ENCODE results near the gene CSNK1G2. TPM values are rescaled to one million over a fixed set of nuclear protein-coding genes. Genes with fewer than 3 reads are reported as not detected.

CSNK1G2 gene
- total RNA-seq, 1 experiment from 2014 or later: 186 TPM

DNA sequence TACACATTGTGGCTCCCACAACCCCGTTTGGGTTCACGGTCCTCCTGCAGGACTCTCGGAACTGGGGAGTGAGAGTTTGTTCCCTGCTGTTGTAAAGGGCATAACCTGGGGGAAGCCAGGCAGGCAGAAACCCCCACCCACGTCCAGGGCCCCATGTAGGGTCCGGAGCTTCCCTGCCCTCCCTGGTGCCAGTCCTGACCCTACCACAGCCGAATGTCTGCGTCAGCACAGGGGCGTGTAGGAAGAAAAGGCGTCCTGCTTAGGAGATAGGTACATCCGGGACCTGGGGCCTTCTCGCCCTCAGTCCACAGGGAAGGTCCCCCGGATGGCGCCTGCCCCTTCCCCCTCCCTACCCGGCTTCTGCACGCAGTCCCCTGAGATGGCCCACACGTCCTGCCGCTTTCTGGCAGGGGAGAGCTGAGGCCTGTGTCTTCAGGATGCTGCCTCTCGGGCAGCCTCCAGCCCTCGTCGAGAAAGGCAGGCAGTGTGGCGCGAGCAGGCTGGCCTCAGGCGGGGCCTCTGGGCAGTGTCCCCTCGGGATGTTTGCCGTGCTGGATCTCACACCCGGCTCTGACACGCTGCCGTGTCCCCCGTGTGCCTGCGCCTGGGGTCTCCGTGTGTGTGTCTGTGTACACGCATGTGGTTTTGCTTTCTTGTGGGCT lies 19.1 kb downstream of the CSNK1G2 start:
- Histone ChIP-seq H3K4me3 (ENCODE audit: insufficient read depth, low read depth, low read length) (no peak overlapping the region), H3K27me3 (ENCODE audit: control insufficient read depth, insufficient read depth, low read length) (no peaks in the 10 kb centered on the region), H3K36me3 (replicated peaks; ENCODE audit: control insufficient read depth, insufficient read depth, low read length) (peaks cover 1% of the 10 kb centered on the region)
- no peak for DNase-seq

DNA sequence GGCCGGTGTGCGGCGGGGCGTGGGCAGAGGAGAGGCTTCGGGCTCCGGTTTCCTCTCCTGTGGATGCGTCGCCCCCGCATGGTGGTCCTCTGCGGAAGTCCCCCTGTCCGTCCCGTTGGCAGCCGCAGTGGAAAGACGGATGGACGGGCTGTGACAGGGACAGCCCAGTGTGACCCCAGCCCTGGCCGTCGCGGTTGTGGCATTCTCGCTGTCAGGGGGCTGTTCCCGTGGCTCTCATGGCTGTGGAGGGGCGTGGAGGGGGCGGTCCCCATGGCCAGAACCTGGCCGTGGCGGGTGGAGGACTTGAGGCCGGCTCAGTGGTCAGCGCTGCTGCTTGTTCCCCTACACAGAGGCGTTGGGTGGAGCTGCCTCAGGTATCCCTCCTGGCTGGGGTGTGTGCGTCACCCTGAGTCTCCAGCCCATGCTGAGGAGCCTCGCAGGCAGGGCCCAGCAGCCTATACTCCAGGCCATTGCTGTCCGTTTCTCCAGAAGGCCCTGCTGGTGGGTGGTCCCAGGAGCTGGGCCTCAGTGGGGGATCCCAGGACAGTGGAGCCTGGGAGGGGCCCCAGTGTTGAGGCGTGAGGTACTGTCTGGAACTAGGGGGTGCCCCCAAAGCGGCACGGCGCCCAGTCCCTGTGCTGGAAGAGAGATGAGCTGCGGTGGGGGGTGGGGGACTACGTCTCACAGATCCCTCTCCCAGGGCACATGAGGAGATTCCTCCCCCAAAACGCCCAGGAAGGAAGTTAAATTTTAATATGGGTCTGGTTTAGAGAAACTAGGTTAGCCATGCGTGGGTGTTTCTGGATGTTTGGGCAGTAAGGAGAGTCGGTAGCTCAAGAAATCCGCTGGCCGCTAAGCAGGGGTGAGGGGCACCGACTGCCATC lies 20.3 kb downstream of the CSNK1G2 start:
- Histone ChIP-seq H3K36me3 (replicated peaks; ENCODE audit: control insufficient read depth, insufficient read depth, low read length) (peaks cover 1% of the 10 kb centered on the region), H3K27me3 (ENCODE audit: control insufficient read depth, insufficient read depth, low read length) (no peaks in the 10 kb centered on the region), H3K4me3 (ENCODE audit: insufficient read depth, low read depth, low read length) (no peak overlapping the region)
- no peak for DNase-seq

DNA sequence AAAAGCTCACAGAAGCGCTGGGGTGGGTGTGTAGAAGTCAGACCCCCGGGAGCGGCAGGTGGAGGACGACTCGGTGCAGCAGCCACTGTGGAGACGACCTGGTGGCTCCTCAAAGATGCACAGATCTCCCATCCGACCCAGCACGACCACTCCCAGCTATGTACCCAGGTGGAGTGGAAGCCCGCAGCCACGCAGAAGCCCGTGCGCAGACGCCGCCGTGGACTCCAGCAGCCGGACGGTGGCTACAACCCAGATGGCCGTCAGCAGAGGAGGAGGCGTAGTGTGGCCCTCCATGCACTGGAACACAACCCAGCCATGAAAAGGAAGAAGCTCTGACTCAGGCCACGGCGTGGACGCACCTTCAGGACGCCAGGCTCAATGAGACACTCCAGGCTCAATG lies 21.7 kb downstream of the CSNK1G2 start:
- peaks cover 1% of the 10 kb centered on the region for H3K36me3 ChIP-seq (replicated peaks; ENCODE audit: control insufficient read depth, insufficient read depth, low read length)
- H3K4me3 ChIP-seq (ENCODE audit: insufficient read depth, low read depth, low read length): no peak overlapping the region
- no peaks in the 10 kb centered on the region for H3K27me3 ChIP-seq (ENCODE audit: control insufficient read depth, insufficient read depth, low read length)
- DNase-seq: no peak

DNA sequence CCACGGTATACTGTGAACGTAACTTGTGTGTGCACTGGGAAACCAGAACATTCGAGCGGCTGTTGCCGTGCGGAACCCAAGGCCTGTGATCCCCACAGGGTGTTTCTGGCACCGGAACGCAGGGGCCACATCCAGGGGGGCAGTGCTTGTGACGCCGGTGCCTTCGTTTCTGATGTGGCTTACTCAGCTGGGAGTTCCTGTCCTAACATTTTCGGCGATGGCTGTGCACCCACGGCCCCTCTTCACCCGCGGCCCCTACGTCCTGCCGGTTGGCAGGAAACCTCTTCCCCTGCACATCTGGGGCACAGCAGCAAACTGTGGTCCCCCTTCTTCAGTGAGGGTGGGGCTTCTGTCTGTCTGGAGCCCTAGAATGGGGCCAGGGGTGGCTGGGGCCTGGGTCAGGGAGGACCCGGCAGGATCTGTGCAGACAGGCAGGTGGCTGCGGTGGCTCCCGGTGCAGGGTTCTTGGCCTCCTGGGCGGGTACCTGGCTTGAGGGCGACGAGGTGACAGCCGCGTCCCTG lies 26.2 kb downstream of the CSNK1G2 start:
- DNase-seq: no peak
- H3K36me3 ChIP-seq (replicated peaks; ENCODE audit: control insufficient read depth, insufficient read depth, low read length): peaks cover 5% of the 10 kb centered on the region
- H3K4me3 ChIP-seq (ENCODE audit: insufficient read depth, low read depth, low read length): no peak overlapping the region
- no peaks in the 10 kb centered on the region for H3K27me3 ChIP-seq (ENCODE audit: control insufficient read depth, insufficient read depth, low read length)

DNA sequence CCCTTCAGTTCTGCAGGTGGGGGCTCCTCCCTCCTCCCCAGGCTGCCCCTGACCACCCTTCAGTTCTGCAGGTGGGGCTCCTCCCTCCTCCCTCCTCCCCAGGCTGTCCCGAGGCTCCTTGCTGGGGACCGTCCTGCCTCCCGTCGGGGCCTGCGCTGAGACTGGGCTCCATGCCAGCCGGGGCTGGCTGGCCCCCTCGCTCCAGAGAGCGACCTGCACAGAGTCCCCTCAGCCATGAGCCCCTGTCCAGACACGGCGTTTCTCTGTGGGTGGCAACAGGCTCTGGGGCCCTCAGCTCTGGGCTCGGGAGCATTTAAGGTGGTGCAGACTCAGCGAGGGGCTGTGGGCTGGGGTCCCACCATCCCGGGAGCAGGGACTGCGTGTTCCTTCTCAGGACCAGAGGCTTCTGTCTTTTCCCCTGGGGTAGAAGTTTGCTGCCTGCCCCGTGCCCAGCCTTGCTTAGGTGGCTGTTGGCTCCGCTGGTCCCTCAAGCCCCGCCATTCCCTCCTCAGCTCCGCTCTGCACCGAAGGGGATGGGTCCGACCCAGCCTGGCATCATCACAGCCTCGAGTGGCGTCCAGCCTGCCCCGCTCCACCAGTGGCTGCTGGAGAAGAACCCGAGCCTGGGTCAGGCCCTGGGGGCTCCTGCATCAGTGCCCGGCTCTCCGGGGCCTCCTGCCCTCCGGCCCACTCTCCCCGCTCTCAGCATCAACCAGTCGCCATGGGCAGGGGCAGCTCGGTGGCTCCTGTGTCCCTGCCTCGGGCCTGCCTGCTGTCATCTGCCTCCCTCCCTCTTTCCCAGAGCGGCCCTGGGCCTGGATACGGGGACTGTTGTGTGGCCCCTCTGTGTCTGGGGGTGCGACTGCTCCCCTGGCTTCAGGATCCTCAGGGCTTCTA lies 27.6 kb downstream of the CSNK1G2 start:
- no peak for DNase-seq
- Histone ChIP-seq H3K36me3 (replicated peaks; ENCODE audit: control insufficient read depth, insufficient read depth, low read length) (peaks cover 3% of the 10 kb centered on the region), H3K27me3 (ENCODE audit: control insufficient read depth, insufficient read depth, low read length) (no peaks in the 10 kb centered on the region), H3K4me3 (ENCODE audit: insufficient read depth, low read depth, low read length) (no peak overlapping the region)

DNA sequence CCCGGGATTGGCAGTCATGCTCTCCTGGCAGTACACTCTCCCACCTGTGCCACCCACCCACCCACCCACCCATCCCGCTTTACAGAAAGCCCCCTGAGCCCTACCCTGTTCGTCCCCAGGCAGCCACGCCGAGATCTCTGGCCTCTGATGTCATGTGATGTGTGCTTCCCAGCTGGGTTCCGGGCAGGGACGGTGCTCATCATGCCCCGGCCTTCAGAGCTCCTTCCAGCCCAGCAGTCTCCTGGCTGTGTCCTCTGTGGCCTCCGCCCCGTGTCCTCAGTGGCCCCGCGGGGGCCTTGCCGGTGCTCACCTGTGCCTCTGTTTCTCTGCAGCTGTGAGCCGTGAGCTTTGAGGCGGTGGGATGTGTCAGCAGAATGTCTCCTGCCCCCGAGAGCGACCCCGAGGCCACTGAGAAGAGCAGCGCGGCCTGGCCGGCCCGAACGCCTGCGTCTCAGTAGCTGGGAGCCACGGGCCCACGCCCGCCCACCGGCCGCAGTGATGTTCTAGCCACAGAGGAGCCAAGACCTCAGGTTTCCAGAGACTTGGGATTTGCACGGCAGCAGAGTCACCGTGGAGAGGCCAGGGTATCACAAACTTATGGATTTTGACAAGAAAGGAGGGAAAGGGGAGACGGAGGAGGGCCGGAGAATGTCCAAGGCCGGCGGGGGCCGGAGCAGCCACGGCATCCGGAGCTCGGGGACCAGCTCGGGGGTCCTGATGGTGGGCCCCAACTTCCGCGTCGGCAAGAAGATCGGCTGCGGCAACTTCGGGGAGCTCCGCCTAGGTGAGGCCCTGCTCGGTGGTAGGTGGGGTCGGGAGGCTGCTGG lies 28.4 kb downstream of the CSNK1G2 start:
- Histone ChIP-seq H3K4me3 (ENCODE audit: insufficient read depth, low read depth, low read length) (no peak overlapping the region), H3K27me3 (ENCODE audit: control insufficient read depth, insufficient read depth, low read length) (no peaks in the 10 kb centered on the region), H3K36me3 (replicated peaks; ENCODE audit: control insufficient read depth, insufficient read depth, low read length) (peaks cover 3% of the 10 kb centered on the region)
- DNase-seq: no peak

DNA sequence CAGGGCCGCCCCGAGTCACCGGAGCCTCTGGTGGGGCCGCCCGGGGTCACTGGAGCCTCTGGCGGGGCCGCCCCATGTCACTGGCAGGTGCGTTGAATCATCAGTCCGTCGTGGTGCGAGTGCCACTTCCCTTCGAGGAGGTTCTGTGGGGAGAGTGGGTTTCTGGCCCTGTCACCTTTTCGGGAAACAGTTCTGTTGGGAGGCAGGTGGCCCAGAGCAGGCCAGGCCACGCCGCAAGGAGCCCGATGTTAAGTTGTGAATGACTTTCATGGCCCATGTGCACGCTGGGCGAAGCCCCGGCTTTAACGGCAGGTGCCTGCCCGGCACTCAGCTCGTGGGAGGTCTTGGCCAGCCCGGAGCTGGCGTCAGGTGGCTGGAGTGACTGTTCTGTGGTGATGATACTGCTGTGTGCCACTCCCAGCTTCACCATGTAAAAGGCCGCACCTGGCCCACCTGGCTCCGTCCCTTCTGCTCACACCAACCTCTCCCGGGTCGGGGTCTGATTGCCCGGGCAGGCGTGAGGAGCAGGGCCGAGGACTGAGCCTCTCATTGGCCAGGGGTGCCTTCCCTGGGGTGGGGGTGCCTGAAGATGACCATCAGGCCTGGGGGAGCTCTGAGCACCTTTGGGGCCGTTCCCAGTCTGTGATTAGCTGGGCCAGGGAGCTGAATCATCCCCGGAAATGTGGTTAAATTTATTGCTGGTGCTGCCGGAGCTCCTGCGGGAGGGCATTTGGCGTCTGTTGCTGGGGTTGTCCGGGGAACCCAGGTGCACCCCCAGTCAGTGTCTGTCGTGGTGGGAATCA lies 29.2 kb downstream of the CSNK1G2 start:
- H3K36me3 ChIP-seq (replicated peaks; ENCODE audit: control insufficient read depth, insufficient read depth, low read length): peaks cover 3% of the 10 kb centered on the region
- no peak for DNase-seq
- no peaks in the 10 kb centered on the region for H3K27me3 ChIP-seq (ENCODE audit: control insufficient read depth, insufficient read depth, low read length)
- H3K4me3 ChIP-seq (ENCODE audit: insufficient read depth, low read depth, low read length): no peak overlapping the region

DNA sequence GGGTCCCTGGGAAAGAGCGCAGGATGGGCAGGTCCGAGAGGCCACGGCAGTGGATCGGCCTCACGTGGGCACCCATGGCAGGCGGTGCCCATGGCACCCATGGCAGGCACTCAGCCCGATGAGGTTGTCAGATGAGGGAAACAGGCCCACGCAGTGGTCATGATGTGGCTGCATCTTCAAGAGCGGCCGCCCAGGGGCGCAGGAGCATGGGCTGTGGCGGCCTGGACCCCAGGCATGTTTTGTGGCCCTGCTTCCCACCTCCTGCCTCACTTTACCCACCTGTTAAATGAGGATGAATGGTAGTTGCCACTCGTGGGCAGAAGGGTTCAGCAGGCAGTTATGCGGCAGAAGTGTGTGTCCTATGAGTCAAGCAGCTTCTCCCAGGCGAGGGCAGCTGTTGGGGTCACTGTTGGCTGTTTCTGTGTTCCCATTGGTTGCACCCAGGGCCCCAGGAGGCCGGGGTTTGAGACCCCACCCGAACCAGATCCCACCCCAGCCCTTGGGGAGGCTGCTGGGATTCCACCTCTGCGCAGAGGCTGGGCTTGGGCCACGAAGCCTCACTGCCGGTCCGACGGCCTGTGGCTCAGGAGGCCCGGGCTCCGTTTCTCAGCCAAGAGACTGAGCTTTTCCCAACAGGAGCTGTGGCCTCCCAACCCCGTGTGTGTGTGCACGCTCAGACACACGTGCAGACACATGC lies 30.0 kb downstream of the CSNK1G2 start:
- Histone ChIP-seq H3K27me3 (ENCODE audit: control insufficient read depth, insufficient read depth, low read length) (no peaks in the 10 kb centered on the region), H3K4me3 (ENCODE audit: insufficient read depth, low read depth, low read length) (no peak overlapping the region), H3K36me3 (replicated peaks; ENCODE audit: control insufficient read depth, insufficient read depth, low read length) (peaks cover 3% of the 10 kb centered on the region)
- DNase-seq: no peak

DNA sequence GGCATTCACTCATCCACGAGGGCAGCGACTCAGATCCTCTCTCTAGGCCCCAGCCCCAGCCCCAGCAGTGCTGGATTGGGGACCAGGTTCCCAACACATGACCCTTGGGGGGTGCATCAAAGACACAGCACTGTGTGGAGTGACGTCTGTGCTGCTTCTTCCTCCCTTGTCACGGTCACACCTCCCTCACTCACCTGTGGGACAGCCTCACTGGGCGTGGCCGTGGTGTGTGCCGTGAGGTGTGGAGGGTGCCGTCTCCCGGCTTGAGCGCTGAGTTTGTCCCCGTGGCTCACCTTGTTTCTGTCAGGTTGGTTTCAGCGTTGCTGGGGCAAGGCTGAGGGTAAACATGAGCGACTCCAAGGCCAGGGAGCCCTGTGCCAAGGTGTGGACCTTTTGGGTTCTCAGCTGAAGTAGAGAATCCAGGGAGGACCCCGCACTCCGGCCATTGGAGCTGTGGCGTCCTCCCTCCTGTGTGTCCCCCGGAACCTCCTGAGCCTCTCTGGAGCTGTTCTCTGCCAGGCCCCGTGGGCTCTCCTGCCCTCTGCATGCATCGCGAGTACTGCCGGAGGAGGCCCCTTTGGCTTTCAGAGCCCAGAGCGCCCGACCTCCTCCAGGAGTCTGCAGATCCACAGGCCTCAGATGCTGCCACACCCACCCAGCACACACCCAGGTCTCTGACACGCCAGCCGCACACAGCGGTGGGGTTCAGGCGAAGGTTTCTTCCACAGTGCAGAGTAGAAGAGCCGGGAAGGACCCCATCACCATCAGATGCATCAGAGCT lies 33.6 kb downstream of the CSNK1G2 start:
- H3K27me3 ChIP-seq (ENCODE audit: control insufficient read depth, insufficient read depth, low read length): no peaks in the 10 kb centered on the region
- H3K4me3 ChIP-seq (ENCODE audit: insufficient read depth, low read depth, low read length): no peak overlapping the region
- no peak for DNase-seq
- peaks cover 4% of the 10 kb centered on the region for H3K36me3 ChIP-seq (replicated peaks; ENCODE audit: control insufficient read depth, insufficient read depth, low read length)

DNA sequence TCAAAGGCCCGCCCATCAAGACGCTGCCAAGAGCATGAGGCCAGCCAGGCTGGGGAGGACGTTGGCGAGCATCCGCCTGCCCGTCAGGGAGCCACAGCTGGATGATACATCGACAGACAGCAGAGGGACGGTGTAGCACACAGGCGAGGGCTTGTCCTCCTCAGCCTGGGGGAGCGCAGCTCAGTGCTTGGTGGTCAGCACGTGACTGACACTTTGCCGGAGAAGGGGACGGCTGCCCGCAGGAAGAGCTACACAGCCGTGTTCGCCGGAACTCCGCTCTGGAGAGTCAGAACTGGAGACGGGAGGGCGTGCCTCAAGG lies 34.1 kb downstream of the CSNK1G2 start:
- no peak for DNase-seq
- no peak overlapping the region for H3K4me3 ChIP-seq (ENCODE audit: insufficient read depth, low read depth, low read length)
- H3K36me3 ChIP-seq (replicated peaks; ENCODE audit: control insufficient read depth, insufficient read depth, low read length): peaks cover 4% of the 10 kb centered on the region
- no peaks in the 10 kb centered on the region for H3K27me3 ChIP-seq (ENCODE audit: control insufficient read depth, insufficient read depth, low read length)

DNA sequence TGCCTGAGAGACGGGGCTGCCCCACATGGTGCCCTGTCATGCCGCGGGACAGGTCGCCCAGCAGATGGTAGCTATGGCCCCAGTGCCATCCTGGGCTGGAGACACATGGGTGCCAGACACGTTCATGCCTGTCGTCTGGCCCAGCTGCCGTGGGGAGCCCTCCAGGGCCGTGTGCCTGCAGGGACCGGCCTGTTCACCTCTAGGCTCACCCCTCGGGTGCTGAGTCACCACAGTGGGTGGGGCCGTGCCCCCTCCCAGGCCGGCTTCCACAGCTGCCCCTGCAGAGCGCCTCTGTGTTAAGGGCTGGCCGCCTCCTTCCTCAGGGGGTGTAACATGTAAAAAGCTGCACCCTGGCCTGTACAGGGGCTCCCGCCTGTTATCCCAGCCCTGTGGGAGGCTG lies 36.1 kb downstream of the CSNK1G2 start:
- Histone ChIP-seq H3K27me3 (ENCODE audit: control insufficient read depth, insufficient read depth, low read length) (no peaks in the 10 kb centered on the region), H3K36me3 (replicated peaks; ENCODE audit: control insufficient read depth, insufficient read depth, low read length) (peaks cover 9% of the 10 kb centered on the region), H3K4me3 (ENCODE audit: insufficient read depth, low read depth, low read length) (no peak overlapping the region)
- no peak for DNase-seq

DNA sequence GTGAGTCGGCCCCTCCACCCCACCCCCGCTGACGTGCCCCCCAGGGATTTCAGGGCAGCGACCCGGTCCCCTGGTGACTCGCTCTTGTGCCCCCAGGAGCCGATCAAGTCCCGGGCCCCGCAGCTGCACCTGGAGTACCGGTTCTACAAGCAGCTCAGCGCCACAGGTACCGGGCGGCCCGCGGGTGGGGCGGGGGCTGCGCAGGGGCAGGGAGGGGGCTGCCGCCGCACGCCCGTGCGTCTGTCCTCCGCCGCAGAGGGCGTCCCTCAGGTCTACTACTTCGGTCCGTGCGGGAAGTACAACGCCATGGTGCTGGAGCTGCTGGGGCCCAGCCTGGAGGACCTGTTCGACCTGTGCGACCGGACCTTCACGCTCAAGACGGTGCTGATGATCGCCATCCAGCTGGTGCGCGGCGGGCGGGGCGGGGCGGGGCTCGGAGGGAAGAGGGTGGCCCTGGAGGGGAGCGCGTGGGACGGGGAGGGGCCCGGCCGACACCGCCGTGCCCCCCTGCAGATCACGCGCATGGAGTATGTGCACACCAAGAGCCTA lies 37.4 kb downstream of the CSNK1G2 start:
- DNase-seq: no peak
- no peaks in the 10 kb centered on the region for H3K27me3 ChIP-seq (ENCODE audit: control insufficient read depth, insufficient read depth, low read length)
- H3K36me3 ChIP-seq (replicated peaks; ENCODE audit: control insufficient read depth, insufficient read depth, low read length): peaks cover 9% of the 10 kb centered on the region
- H3K4me3 ChIP-seq (ENCODE audit: insufficient read depth, low read depth, low read length): no peak overlapping the region

Data from H7 (cell line).